Spleen (tissue), 11 donors: ENCODE measurements around the gene NMRK2. TPM values are rescaled to one million over a fixed set of nuclear protein-coding genes. Genes with fewer than 3 reads are reported as not detected.

Source experiments
- DNase-seq: peaks from one replicate; pipeline ENCODE4 v3.0.0-alpha.2; 2020
- H3K27ac ChIP-seq, 8 donors: fragments of 200-600 bp; sonication (generic) in 7 of 8; 1 replicate in 4 of 8; 2 replicates in 4 of 8; pipeline versions ENCODE4 v1.5.0 to v1.8.0; 2016 to 2021; ENCODE audit warnings: inconsistent platforms in 4 of 8, mild to moderate bottlenecking in 4 of 8, moderate library complexity in 1 of 8
- H3K27me3 ChIP-seq, 7 donors: fragments of 200-600 bp; sonication (generic) in 6 of 7; replicated peaks in 1 of 7; 1 replicate in 4 of 7; 2 replicates in 3 of 7; pipeline versions ENCODE4 v1.5.0 to v1.8.0; 2016 to 2021; ENCODE audit warnings: inconsistent platforms in 3 of 7, mild to moderate bottlenecking in 1 of 7
- H3K36me3 ChIP-seq, 6 donors: fragments of 200-600 bp; sonication (generic) in 5 of 6; 1 replicate in 4 of 6; 2 replicates in 2 of 6; pipeline versions ENCODE4 v1.5.0 to v1.8.0; 2016 to 2021; ENCODE audit warnings: inconsistent platforms in 2 of 6
- H3K4me1 ChIP-seq, 6 donors: fragments of 200-600 bp; sonication (generic) in 5 of 6; 1 replicate in 3 of 6; 2 replicates in 3 of 6; pipeline versions ENCODE4 v1.5.0 to v1.8.0; 2016 to 2021; ENCODE audit warnings: inconsistent platforms in 3 of 6
- H3K4me3 ChIP-seq, 8 donors: fragments of 200-600 bp; sonication (generic) in 7 of 8; 1 replicate in 4 of 8; 2 replicates in 4 of 8; pipeline versions ENCODE4 v1.5.0 to v1.8.0; 2016 to 2021; ENCODE audit warnings: inconsistent platforms in 4 of 8, mild to moderate bottlenecking in 4 of 8, moderate library complexity in 2 of 8
- H3K9me3 ChIP-seq, 8 donors: fragments of 200-600 bp; sonication (generic) in 7 of 8; 1 replicate in 4 of 8; 2 replicates in 4 of 8; pipeline versions ENCODE4 v1.5.0 to v1.8.0; 2016 to 2021; ENCODE audit warnings: inconsistent platforms in 4 of 8
- POLR2A ChIP-seq, 3 donors: fragments of 450-650 bp; IDR thresholded peaks; one replicate each; pipeline ENCODE4 v1.5.1; 2017; ENCODE audit warnings: antibody characterized with exemption in 3 of 3, mild to moderate bottlenecking in 1 of 3
- POLR2AphosphoS5 ChIP-seq, 3 donors: sonication (generic); formaldehyde crosslinking; IDR thresholded peaks; one replicate each; pipeline ENCODE4 v1.5.1; 2017; ENCODE audit warnings: antibody characterized with exemption in 3 of 3
- WGBS, 5 donors: extraction: QIAGEN DNeasy Blood & Tissue Kit in 3 of 5; methylation state at CpG; one replicate each; pipeline versions ENCODE4 v1.1.5 to v1.1.7; 2013 to 2018; 5-methylcytosine and 5-hydroxymethylcytosine counted together
- intact Hi-C: fragments of 100-400 bp; cut with DNase I; formaldehyde crosslinking; loops from one replicate; pipeline ENCODE4 v1.15.0; 2023; ENCODE audit warnings: low total_unique reads
- polyA plus RNA-seq, 3 donors: library from polyadenylated mRNA; stranded (reverse); fragments of 200-250 nt; gene quantifications; one replicate each; pipeline ENCODE4 v1.2.1, GENCODE V29; 2013
- total RNA-seq, 7 donors: library from RNA; depleted of rRNA in 3 of 7; stranded (reverse); fragments of >200 nt in 3 of 7; fragmentation: NEBNext Ultra II Directional in 4 of 7; extraction: Animal tissue kit (Norgen Biotek cat#: 25700) in 4 of 7; gene quantifications; one replicate each; pipeline versions ENCODE4 v1.1.0 to v1.2.1, GENCODE V29; 2016 to 2021
- TF ChIP-seq, protein P1 (sequence below), 11 experiments: fragments of 200-600 bp in 7 of 11; fragments of 450-650 bp in 4 of 11; sonication (generic) in 4 of 11; IDR thresholded peaks in 8 of 11; conservative IDR thresholded peaks in 3 of 11; 1 replicate in 7 of 11; 2 replicates in 4 of 11; pipeline versions ENCODE4 v1.4.0 to v1.8.0; 2016 to 2021; ENCODE audit warnings: antibody characterized with exemption in 11 of 11, inconsistent platforms in 4 of 11, mild to moderate bottlenecking in 1 of 11
- donor health status: healthy with polysubstance abuse.
- donor health status: DM: no; HTN: no; CAD: no; lungs with moderate emphysema.
- donor health status: DM: no; HTN: no; CAD: no.
- donor health status: Bipolar disorder and iron deficiency.
- donor health status: healthy.
- donor health status: DM: no; HTN: no; CAD: no.
- donor health status: DM: yes; HTN: yes; CAD: no.

Gene NMRK2
- total and polyA plus RNA-seq, 10 donors: 0.29 to 1.5 (median 0.52) TPM; not detected in 7

DNA sequence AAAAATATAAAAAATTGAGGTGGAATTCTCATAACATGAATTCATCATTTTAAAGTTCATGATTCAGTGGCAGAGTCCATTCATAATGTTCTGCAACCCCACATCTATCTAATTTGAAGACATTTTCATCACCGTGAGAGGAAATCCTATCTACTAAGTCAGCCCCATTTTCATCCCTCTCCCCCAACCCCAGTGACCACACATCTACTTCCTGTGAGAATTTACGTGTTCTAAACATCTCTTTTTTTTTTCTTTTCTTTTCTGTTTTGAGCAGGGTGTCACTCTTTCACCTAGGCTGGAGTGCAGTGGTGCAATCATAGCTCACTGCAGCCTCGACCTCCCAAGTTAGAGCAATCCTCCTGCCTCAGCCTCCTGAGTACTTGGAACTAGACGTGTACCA, 34.9 kb upstream of the NMRK2 start:
- no peak for DNase-seq
- Histone ChIP-seq H3K27ac (no peak overlapping the region), H3K36me3 (no peaks in the 10 kb centered on the region), H3K4me3 (no peak overlapping the region), H3K27me3 (peaks cover 0 to 24% (median 2%) of the 10 kb centered on the region in 7 donors), H3K9me3 (peaks cover 0 to 12% (median 9%) of the 10 kb centered on the region in 8 donors), H3K4me1 (no peaks in the 10 kb centered on the region)
- intact Hi-C loops: no loop called here
- 45 to 51% (median 49%) methylated on average over 4 of the region's 4 CpGs for WGBS, 5 donors
- TF ChIP-seq, protein P1, sequence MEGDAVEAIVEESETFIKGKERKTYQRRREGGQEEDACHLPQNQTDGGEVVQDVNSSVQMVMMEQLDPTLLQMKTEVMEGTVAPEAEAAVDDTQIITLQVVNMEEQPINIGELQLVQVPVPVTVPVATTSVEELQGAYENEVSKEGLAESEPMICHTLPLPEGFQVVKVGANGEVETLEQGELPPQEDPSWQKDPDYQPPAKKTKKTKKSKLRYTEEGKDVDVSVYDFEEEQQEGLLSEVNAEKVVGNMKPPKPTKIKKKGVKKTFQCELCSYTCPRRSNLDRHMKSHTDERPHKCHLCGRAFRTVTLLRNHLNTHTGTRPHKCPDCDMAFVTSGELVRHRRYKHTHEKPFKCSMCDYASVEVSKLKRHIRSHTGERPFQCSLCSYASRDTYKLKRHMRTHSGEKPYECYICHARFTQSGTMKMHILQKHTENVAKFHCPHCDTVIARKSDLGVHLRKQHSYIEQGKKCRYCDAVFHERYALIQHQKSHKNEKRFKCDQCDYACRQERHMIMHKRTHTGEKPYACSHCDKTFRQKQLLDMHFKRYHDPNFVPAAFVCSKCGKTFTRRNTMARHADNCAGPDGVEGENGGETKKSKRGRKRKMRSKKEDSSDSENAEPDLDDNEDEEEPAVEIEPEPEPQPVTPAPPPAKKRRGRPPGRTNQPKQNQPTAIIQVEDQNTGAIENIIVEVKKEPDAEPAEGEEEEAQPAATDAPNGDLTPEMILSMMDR (IDR thresholded peaks at IDR 0.05 in 8 of 11, conservative IDR thresholded peaks at IDR 0.05 in 3 of 11): no peak
- no peak for TF ChIP-seq POLR2AphosphoS5 (IDR thresholded peaks at IDR 0.05)
- TF ChIP-seq POLR2A (IDR thresholded peaks at IDR 0.05): no peak

DNA sequence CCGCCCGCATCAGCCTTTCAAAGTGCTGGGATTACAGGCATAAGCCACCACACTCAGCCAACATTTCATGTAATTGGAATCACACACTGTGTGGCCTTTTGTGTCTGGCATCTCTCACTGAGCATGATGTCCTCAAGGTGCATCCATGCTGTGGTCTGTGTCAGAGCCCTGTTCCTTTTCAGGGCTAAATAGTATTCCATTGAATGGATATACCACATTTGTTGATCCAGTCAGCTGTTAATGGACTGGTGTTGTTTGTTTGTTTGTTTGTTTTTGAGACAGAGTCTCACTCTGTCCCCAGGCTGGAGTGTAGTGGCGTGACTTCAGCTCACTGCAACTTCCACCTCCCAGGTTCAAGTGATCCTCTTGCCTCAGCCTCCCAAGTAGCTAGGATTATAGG, 34.4 kb upstream of the NMRK2 start:
- H3K27me3 ChIP-seq: peaks cover 0 to 29% (median 6%) of the 10 kb centered on the region in 7 donors
- intact Hi-C loops: no loop called here
- no peak for DNase-seq
- no peak overlapping the region for H3K4me3 ChIP-seq
- TF ChIP-seq, protein P1 (IDR thresholded peaks at IDR 0.05 in 8 of 11, conservative IDR thresholded peaks at IDR 0.05 in 3 of 11): no peak
- H3K4me1 ChIP-seq: no peaks in the 10 kb centered on the region
- peaks cover 0 to 12% (median 9%) of the 10 kb centered on the region in 8 donors for H3K9me3 ChIP-seq
- WGBS, 5 donors: 84 to 100% (median 94%) methylated on average over 3 of the region's 3 CpGs
- H3K27ac ChIP-seq: no peak overlapping the region
- H3K36me3 ChIP-seq: no peaks in the 10 kb centered on the region

DNA sequence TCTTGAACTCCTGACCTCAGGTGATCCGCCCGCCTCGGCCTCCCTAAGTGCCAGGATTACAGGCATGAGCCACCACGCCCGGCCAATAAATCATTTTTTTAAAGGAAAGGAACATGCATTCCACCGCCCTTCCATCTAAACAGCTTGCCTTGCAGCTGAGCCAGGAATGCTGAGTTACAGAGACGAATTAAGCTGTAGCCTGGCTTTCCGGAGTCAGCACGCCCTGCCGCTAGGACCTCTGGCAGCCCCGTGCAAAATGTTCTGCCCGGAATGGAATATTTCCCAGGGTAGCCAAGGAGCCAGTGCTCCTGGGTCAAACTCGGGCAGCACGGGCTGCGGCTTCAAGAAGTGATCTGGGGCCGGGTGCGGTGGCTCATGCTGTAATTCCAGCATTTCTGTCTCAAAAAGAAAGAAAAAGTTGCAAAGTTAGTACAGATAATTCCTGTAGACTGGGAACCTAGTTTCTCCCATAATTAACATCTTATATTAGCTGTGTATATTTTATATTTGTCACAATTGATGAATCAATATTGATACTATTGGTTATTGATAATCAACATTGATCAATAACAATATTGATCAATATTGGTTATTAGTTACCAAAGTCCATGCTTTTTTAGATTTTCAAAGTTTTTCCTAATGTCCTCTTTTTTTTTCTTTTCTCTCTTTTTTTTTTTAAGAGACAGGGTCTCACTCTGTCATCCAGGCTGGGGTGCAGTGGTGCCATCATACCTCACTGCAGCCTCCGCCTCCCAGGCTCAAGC, 33.2 kb upstream of the NMRK2 start:
- Histone ChIP-seq H3K36me3 (no peaks in the 10 kb centered on the region), H3K27me3 (peaks cover 0 to 30% (median 6%) of the 10 kb centered on the region in 7 donors), H3K9me3 (peaks cover 0 to 12% (median 9%) of the 10 kb centered on the region in 8 donors), H3K4me3 (no peak overlapping the region), H3K27ac (no peak overlapping the region), H3K4me1 (no peaks in the 10 kb centered on the region)
- TF ChIP-seq POLR2AphosphoS5 (IDR thresholded peaks at IDR 0.05) (no peak), POLR2A (IDR thresholded peaks at IDR 0.05) (no peak)
- TF ChIP-seq, protein P1 (IDR thresholded peaks at IDR 0.05 in 8 of 11, conservative IDR thresholded peaks at IDR 0.05 in 3 of 11): no peak
- 50 to 79% (median 74%) methylated on average over 18 of the region's 18 CpGs for whole genome bisulfite sequencing, 5 donors
- intact Hi-C loops: no loop called here
- DNase-seq: no peak

DNA sequence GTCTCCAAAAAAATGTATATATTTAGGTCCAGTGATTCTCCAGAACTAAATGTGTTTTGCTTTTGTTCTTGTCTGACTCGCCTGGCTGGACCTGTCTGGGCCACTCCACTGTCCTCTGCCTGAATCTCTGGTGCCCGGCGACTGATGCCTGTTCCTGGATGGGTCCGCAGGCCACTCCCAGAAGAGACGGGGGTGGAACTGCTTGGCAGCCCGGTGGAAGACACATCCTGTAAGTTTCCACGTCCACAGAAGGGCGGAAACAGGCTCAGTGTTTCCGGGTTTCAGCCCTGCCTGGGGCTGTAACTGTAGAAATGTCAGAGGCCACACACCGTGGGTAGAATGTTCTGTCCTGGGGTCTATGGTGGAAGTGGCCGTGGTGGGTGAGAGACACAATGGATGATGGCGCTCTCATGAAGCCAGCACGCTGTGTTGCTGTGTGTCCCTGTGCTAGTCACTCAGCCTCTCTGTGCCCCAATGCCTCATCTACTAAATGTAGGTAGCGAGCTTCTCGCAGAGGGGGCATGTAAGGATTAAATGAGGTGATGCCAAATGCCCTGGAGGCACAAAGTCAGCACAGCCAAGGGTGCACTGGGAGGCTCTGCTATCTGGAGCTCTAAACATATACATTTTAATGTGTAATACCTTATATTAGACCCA, 30.4 kb upstream of the NMRK2 start:
- Histone ChIP-seq H3K4me1 (no peaks in the 10 kb centered on the region), H3K27me3 (peaks cover 0 to 32% (median 3%) of the 10 kb centered on the region in 7 donors), H3K9me3 (peaks cover 0 to 12% (median 9%) of the 10 kb centered on the region in 8 donors), H3K27ac (no peak overlapping the region), H3K36me3 (no peaks in the 10 kb centered on the region), H3K4me3 (no peak overlapping the region)
- DNase-seq: no peak
- intact Hi-C loops: no loop called here
- 72 to 83% (median 75%) methylated on average over 15 of the region's 15 CpGs for WGBS, 5 donors
- TF ChIP-seq POLR2A (IDR thresholded peaks at IDR 0.05): no peak
- TF ChIP-seq, protein P1 (IDR thresholded peaks at IDR 0.05 in 8 of 11, conservative IDR thresholded peaks at IDR 0.05 in 3 of 11): no peak
- TF ChIP-seq POLR2AphosphoS5 (IDR thresholded peaks at IDR 0.05): no peak
